ENCODE measurements around the gene HSD11B1. TPM values are rescaled to one million over a fixed set of nuclear protein-coding genes. Genes with fewer than 3 reads are reported as not detected.
A peak's percentile ranks its signal among the peaks of the same experiment; 100 is the strongest.

The HSD11B1 gene
- total and polyA plus RNA-seq, 2 donors (not counting 1 experiment from before 2014, with no cell fraction given), result 7.1 to 31.5 TPM

DNA sequence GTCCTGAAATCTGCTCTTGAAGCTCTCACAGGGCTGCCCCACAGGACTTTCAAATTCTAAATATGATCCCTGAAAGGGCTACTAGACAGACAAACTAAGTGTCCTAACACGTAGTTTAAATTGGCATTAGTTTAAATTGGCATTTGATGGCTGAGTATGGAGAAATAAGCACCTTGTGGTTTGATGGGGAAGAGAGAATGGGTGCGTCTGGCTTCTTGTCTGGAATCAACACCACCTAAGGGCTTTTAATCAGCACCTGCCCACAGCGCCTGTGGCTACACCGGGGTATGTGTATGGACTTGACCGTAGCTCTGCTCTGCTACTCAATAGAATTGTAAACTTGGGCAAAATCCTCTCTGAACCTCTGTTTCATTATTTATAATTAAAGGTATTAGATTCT is 46.7 kb upstream of the HSD11B1 start:
- Histone ChIP-seq H3K9ac (ENCODE audit: insufficient read depth, low read length) (no peak overlapping the region), H3K36me3 (ENCODE audit: control insufficient read depth, insufficient read depth, low read length) (no peaks in the 10 kb centered on the region), H2AFZ (ENCODE audit: low read length) (no peak overlapping the region), H3K27me3 (ENCODE audit: control insufficient read depth, insufficient read depth, low read length) (no peaks in the 10 kb centered on the region), H3K79me2 (ENCODE audit: control insufficient read depth, insufficient read depth, low read length) (no peaks in the 10 kb centered on the region), H3K9me3 (ENCODE audit: control insufficient read depth, insufficient read depth, low read depth, low read length) (no peaks in the 10 kb centered on the region), H3K4me3 (replicated peaks in 1 of 4; ENCODE audit: control extremely low read depth in 1 of 4, insufficient read depth in 1 of 4, low read depth in 3 of 4, low read length in 4 of 4) (no peak overlapping the region), H3K27ac (ENCODE audit: insufficient read depth, low read length) (no peak overlapping the region), H4K20me1 (ENCODE audit: control insufficient read depth, extremely low read depth, insufficient read depth, low read length) (no peaks in the 10 kb centered on the region), H3K4me2 (ENCODE audit: extremely low read depth, insufficient read depth, low read length) (no peak overlapping the region), H3K4me1 (ENCODE audit: control insufficient read depth, extremely low read depth, insufficient read depth, low read length) (peaks cover 2% of the 10 kb centered on the region)
- TF ChIP-seq EZH2 (IDR thresholded peaks at IDR 0.05; ENCODE audit: low read length, missing control alignments), result no peak
- TF ChIP-seq, protein P1, sequence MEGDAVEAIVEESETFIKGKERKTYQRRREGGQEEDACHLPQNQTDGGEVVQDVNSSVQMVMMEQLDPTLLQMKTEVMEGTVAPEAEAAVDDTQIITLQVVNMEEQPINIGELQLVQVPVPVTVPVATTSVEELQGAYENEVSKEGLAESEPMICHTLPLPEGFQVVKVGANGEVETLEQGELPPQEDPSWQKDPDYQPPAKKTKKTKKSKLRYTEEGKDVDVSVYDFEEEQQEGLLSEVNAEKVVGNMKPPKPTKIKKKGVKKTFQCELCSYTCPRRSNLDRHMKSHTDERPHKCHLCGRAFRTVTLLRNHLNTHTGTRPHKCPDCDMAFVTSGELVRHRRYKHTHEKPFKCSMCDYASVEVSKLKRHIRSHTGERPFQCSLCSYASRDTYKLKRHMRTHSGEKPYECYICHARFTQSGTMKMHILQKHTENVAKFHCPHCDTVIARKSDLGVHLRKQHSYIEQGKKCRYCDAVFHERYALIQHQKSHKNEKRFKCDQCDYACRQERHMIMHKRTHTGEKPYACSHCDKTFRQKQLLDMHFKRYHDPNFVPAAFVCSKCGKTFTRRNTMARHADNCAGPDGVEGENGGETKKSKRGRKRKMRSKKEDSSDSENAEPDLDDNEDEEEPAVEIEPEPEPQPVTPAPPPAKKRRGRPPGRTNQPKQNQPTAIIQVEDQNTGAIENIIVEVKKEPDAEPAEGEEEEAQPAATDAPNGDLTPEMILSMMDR (conservative IDR thresholded peaks at IDR 0.05 in 1 of 2, IDR thresholded peaks at IDR 0.05 in 1 of 2; ENCODE audit: low read depth in 1 of 2, low read length in 2 of 2), result no peak
- DNase-seq (ENCODE audit: low read depth in 2 of 2), result no peak

DNA sequence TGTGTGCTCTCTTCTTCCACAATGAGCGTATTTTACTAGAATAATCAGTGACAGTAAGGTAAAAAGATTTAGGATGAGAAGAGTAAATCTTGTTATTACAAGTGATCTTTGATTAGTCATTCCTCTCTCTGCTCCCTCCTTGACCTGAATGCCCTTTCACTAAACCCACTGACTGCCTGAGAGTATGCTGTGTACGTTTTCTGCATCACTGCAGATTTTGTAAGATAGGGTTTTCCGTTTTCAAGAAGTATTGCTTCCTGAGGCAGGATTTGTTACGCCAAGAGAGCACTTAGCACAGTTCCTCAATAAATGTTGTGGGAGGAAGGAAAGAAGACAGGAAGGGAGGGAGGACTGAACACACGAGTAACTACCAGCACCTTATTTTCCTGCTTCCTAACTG is 44.7 kb upstream of the HSD11B1 start:
- Histone ChIP-seq H2AFZ (ENCODE audit: low read length) (no peak overlapping the region), H4K20me1 (ENCODE audit: control insufficient read depth, extremely low read depth, insufficient read depth, low read length) (no peaks in the 10 kb centered on the region), H3K9ac (ENCODE audit: insufficient read depth, low read length) (no peak overlapping the region), H3K79me2 (ENCODE audit: control insufficient read depth, insufficient read depth, low read length) (no peaks in the 10 kb centered on the region), H3K27me3 (ENCODE audit: control insufficient read depth, insufficient read depth, low read length) (no peaks in the 10 kb centered on the region), H3K4me3 (replicated peaks in 1 of 4; ENCODE audit: control extremely low read depth in 1 of 4, insufficient read depth in 1 of 4, low read depth in 3 of 4, low read length in 4 of 4) (no peak overlapping the region), H3K36me3 (ENCODE audit: control insufficient read depth, insufficient read depth, low read length) (no peaks in the 10 kb centered on the region), H3K9me3 (ENCODE audit: control insufficient read depth, insufficient read depth, low read depth, low read length) (no peaks in the 10 kb centered on the region), H3K4me1 (ENCODE audit: control insufficient read depth, extremely low read depth, insufficient read depth, low read length) (peaks cover 2% of the 10 kb centered on the region), H3K27ac (ENCODE audit: insufficient read depth, low read length) (no peak overlapping the region), H3K4me2 (ENCODE audit: extremely low read depth, insufficient read depth, low read length) (no peak overlapping the region)
- TF ChIP-seq, protein P1 (conservative IDR thresholded peaks at IDR 0.05 in 1 of 2, IDR thresholded peaks at IDR 0.05 in 1 of 2; ENCODE audit: low read depth in 1 of 2, low read length in 2 of 2), result no peak
- TF ChIP-seq EZH2 (IDR thresholded peaks at IDR 0.05; ENCODE audit: low read length, missing control alignments), result no peak
- peak in 1 of 2 donors; percentile 50 for DNase-seq (ENCODE audit: low read depth in 2 of 2)

DNA sequence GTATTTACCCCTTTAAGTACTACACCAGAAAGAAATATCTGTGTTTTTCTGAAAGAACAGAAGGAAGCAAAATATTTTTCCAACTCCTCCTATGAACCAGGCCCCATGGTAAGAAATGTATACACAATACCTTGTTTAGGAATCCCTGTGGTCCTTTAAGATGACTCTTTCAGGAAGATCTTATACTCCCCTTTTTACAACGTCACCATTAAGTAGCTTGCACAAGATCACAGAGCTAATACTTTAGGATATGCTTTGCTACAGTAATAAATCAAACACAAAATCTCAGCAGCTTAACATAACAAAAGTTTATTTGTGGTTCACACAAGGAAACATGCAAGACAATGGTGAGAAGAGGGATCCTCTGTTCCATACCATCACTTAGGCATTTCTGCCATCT is 43.6 kb upstream of the HSD11B1 start:
- Histone ChIP-seq H3K4me1 (ENCODE audit: control insufficient read depth, extremely low read depth, insufficient read depth, low read length) (peaks cover 2% of the 10 kb centered on the region), H3K9me3 (ENCODE audit: control insufficient read depth, insufficient read depth, low read depth, low read length) (no peaks in the 10 kb centered on the region), H3K27ac (ENCODE audit: insufficient read depth, low read length) (no peak overlapping the region), H3K36me3 (ENCODE audit: control insufficient read depth, insufficient read depth, low read length) (no peaks in the 10 kb centered on the region), H3K4me3 (replicated peaks in 1 of 4; ENCODE audit: control extremely low read depth in 1 of 4, insufficient read depth in 1 of 4, low read depth in 3 of 4, low read length in 4 of 4) (no peak overlapping the region), H3K27me3 (ENCODE audit: control insufficient read depth, insufficient read depth, low read length) (no peaks in the 10 kb centered on the region), H4K20me1 (ENCODE audit: control insufficient read depth, extremely low read depth, insufficient read depth, low read length) (no peaks in the 10 kb centered on the region), H2AFZ (ENCODE audit: low read length) (no peak overlapping the region), H3K9ac (ENCODE audit: insufficient read depth, low read length) (no peak overlapping the region), H3K79me2 (ENCODE audit: control insufficient read depth, insufficient read depth, low read length) (no peaks in the 10 kb centered on the region), H3K4me2 (ENCODE audit: extremely low read depth, insufficient read depth, low read length) (no peak overlapping the region)
- peak in 1 of 2 donors; percentile 49 for DNase-seq (ENCODE audit: low read depth in 2 of 2)
- no peak for TF ChIP-seq EZH2 (IDR thresholded peaks at IDR 0.05; ENCODE audit: low read length, missing control alignments)
- TF ChIP-seq, protein P1 (conservative IDR thresholded peaks at IDR 0.05 in 1 of 2, IDR thresholded peaks at IDR 0.05 in 1 of 2; ENCODE audit: low read depth in 1 of 2, low read length in 2 of 2), result no peak
